G401 (cell line): ENCODE measurements around the gene NDUFV2. TPM values are rescaled to one million over a fixed set of nuclear protein-coding genes. Genes with fewer than 3 reads are reported as not detected.
A peak's percentile ranks its signal among the peaks of the same experiment; 100 is the strongest.

ENCODE experiments used
- DNase-seq: peaks from one replicate; pipeline ENCODE4 v3.0.0-alpha.2; 2015; ENCODE audit warnings: low spot score
- in situ Hi-C: cut with HindIII; loops from 2 replicates; pipeline ENCODE4 v1.10.0; 2016; ENCODE audit warnings: low sequenced_read_pairs, mixed read lengths
- total RNA-seq: library from RNA; depleted of rRNA; stranded (reverse); fragments of >200 nt; shearing (Covaris generic); gene quantifications from 2 replicates; pipeline ENCODE4 v1.2.3, GENCODE V29; 2014; rRNA removed

NDUFV2 gene
- total RNA-seq, result 221 and 286 TPM in 2 replicates

GRCh38 chr18:9102508-9103375, at the start of gene NDUFV2:
TSS of gene NDUFV2 (plus strand) at chr18:9102699. CDS start at chr18:9102744, 45 bp downstream.
- peak; percentile 96 for DNase-seq
- in situ Hi-C loops, result no loop called here

GRCh38 chr18:9053814-9054213, 48.7 kb upstream of the NDUFV2 start:
- no peak for DNase-seq
- in situ Hi-C loops, result no loop called here

GRCh38 chr18:9055185-9055584, 47.3 kb upstream of the NDUFV2 start:
- peak; percentile 73 for DNase-seq
- in situ Hi-C loops, result no loop called here

- DNase-seq, result no peak
- in situ Hi-C loops, result no loop called here
These were observed 46.9 kb upstream of the NDUFV2 start for GRCh38 chr18:9055626-9056025.

- DNase-seq, result no peak
- in situ Hi-C loops, result no loop called here
These were observed 44.9 kb upstream of the NDUFV2 start for GRCh38 chr18:9057646-9058045.

- in situ Hi-C loops, result no loop called here
- DNase-seq, result no peak
These were observed 44.1 kb upstream of the NDUFV2 start for GRCh38 chr18:9058406-9058805.

GRCh38 chr18:9062418-9062751, 40.1 kb upstream of the NDUFV2 start:
- in situ Hi-C loops, result no loop called here

GRCh38 chr18:9065864-9066263, 36.6 kb upstream of the NDUFV2 start:
- in situ Hi-C loops, result no loop called here

More at GRCh38 chr18:9062418-9062751, 40.1 kb upstream of the NDUFV2 start:
- no peak for DNase-seq

GRCh38 chr18:9066358-9066757, 36.1 kb upstream of the NDUFV2 start:
- in situ Hi-C loops, result no loop called here
- DNase-seq, result no peak

More at GRCh38 chr18:9065864-9066263, 36.6 kb upstream of the NDUFV2 start:
- DNase-seq, result no peak

GRCh38 chr18:9066817-9067306, 35.6 kb upstream of the NDUFV2 start:
- in situ Hi-C loops, result no loop called here
- no peak for DNase-seq

GRCh38 chr18:9067823-9068222, 34.7 kb upstream of the NDUFV2 start:
- no peak for DNase-seq
- in situ Hi-C loops, result no loop called here

GRCh38 chr18:9068346-9068745, 34.2 kb upstream of the NDUFV2 start:
- in situ Hi-C loops, result no loop called here
- no peak for DNase-seq

GRCh38 chr18:9069601-9070000, 32.9 kb upstream of the NDUFV2 start:
- in situ Hi-C loops, result no loop called here
- no peak for DNase-seq

- in situ Hi-C loops, result no loop called here
- DNase-seq, result no peak
These were observed 32.3 kb upstream of the NDUFV2 start for GRCh38 chr18:9070212-9070611.

GRCh38 chr18:9079818-9080528, 22.5 kb upstream of the NDUFV2 start:
- in situ Hi-C loops, result no loop called here
- DNase-seq, result no peak

- DNase-seq, result no peak
These were observed 20.6 kb upstream of the NDUFV2 start for GRCh38 chr18:9081940-9082339.

GRCh38 chr18:9082711-9083510, 19.6 kb upstream of the NDUFV2 start:
- DNase-seq, result no peak
- in situ Hi-C loops, result no loop called here

More at GRCh38 chr18:9081940-9082339, 20.6 kb upstream of the NDUFV2 start:
- in situ Hi-C loops, result no loop called here

GRCh38 chr18:9086015-9086414, 16.5 kb upstream of the NDUFV2 start:
- in situ Hi-C loops, result no loop called here
- no peak for DNase-seq

GRCh38 chr18:9086624-9087023, 15.9 kb upstream of the NDUFV2 start:
- DNase-seq, result no peak
- in situ Hi-C loops, result no loop called here
